ENCODE results near the gene PRCC.

PRCC gene

DNA sequence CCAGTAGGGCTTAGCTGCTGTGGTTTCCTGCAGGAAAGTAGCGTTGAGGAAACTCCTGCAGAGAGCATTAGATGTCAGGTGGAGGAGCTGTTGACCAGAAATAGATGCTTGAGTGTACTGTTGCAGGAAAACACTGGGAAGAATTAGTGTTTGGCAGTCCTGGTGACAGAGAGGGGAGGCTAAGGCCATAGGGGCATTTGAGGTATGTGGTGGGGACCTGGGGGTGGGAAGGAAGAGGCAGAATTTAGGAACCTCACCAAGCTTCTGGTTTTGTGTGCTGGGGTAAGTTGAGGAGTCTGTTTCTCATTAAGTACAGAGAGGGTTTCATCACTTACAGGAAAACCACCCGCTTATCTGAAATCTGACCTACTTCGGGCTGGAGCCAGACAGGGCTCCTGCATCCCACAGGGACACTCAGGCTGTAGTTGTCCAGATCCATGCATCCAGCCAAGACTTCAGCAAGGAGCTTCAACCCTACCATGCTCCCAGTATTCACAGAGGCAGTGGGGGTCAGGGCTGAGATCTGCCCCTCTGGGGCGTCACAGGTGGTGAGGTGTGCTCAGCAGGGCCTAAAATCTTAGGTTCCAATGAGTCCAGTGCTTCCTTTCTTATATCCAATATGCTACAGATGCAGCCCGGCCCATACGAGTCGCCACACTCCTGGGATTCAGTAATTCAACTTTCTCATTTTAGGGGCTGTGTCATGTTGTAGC lies 34.2 kb downstream of the PRCC start:
- no peak for DNase-seq

GRCh38 chr1:156802421-156802935 lies 35.1 kb downstream of the PRCC start:
- DNase-seq: no peak

DNA sequence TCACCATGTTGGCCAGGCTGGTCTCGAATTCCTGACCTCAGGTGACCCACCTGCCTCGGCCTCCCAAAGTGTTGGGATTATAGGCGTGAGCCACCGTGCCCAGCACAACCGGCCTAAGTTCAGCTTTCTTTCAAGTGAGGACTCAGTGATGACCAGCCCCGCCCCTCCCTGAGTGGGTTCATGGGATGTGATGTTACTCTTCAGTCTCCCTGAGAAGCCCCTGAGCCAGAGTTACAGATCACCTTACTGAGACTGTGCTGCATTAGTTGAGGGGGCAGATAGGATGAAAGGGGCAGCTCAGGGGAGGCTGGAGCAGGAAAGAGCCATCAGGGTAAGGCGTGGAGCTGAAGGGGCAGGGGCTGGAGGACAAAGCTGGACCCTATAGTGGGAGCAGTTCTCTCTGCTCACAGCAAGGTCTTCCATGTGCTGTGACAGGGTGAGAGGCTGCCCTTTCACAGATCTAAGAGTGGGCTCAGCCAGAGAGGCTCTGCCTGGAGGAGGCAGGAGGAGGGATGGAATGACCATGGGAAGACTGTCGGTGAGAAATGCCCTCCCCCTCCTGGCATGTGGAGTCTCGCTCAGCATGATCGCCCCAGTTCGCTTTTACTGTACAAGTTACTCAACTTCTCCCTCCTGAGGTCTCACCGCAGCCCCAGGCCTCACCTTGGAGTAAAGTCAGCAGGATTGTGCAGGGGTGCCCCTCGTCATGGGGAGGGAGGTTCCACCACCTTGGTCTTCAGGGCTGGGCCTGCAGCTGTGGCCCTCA lies 35.9 kb downstream of the PRCC start:
- no peak for DNase-seq

DNA sequence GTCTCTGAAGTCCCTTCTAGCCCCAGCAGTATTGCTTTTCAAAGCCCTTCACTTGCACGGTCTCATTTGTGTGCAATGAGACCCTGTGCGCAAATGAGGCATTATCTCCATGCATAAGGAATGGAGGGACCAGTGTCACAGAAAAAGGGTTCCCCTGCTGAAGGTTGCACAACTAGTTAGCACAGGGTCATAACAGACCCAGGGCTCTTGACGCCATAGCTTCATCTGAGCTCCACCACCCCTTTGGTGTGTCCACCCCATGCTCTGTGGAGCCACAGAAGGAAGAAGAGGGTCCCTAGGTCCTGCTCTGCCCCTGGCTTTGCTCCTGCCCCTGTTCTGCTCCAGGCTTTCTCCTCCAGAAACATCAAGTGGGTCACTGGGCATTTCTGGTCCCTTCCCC lies 36.7 kb downstream of the PRCC start:
- no peak for DNase-seq

- peak; percentile 97 for DNase-seq
Observed at GRCh38 chr1:156804572-156805243, 37.4 kb downstream of the PRCC start.

- DNase-seq: no peak
Observed at GRCh38 chr1:156805766-156806511, 38.6 kb downstream of the PRCC start.

DNA sequence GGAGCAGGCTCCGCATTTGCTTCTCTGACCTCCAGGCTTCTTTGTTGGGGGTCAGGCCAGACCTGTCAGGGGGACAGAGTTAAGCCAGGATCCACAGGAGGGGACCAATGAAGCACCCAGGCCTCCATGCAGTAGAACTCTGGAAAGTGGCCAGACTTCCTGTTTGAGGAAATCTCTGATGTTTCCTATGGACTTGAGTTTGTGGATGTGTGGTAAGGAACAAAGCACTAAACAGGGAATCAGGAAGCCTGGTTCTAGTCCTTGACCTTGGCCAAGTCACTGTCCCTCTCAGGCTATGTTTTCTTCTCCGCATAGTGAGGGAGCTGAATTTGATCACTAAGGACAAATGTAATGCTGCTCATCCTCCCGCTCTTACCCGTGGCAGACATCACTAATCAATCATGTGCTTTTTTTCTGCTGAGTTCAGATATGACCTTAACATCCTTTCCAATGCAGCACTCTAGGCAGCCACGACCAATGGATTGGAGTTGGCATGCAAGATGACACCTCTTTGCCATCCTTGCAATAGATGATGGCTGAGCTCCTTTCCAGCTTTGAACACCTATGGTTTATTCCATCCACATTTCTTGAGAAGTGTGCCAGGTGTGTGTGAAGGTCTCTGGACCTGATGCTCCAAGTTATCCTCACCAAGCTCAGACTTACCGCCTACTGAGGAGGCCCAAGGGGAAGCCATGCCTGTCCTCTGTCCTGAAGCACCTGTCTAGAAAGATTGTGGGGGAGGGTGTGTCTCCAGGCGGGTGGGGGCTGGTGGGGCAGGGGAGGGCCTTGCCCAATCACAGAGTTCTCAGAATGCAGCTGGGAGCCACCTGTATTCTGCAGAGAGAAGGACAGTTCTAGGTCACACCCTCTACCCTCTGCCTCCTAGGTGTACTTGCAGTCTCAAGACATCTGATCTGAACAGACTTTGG lies 39.4 kb downstream of the PRCC start:
- no peak for DNase-seq

GRCh38 chr1:156807627-156808026 lies 40.3 kb downstream of the PRCC start:
- DNase-seq: no peak

DNA sequence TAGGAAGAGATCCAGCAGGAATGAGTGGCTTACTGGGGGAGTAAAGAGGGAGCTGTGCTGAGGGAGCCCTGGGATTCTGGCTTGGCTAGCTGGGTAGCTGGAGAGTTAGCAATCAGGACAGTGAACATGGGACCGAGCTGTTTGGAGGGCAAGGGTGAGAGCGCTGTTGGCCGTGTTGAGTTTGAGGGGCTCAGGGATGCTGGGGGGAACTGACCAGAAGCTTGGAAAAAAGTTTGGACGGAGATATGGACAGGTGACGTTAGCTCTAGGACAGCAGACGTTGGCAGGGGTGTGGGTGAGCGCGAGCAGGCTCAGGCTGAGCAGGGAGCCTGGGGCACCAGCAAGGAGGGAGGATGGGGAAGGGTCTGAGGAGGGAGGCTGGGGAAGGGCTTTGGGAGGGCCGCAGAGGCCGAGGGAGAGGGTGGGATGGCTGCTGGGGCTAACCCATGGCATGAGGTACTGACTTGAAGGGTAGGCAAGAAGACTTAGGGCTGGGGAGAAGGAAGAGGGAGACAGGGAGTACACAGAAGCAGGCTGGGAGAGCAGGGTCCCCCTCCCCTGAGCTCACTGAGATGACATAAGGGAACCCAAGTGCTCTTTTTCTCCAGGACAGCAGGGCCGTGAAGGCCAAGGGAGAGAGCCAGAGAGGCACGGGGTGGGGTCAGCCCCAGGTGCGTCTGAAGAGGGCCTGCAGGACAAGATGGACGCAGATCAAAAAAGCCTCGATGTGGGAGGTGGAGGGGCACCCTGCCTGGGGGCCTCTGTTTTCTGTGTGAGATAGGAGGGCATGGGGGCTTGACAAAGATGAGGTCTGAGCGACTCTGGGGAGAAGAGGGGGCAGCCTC lies 41.1 kb downstream of the PRCC start:
- DNase-seq: no peak

DNA sequence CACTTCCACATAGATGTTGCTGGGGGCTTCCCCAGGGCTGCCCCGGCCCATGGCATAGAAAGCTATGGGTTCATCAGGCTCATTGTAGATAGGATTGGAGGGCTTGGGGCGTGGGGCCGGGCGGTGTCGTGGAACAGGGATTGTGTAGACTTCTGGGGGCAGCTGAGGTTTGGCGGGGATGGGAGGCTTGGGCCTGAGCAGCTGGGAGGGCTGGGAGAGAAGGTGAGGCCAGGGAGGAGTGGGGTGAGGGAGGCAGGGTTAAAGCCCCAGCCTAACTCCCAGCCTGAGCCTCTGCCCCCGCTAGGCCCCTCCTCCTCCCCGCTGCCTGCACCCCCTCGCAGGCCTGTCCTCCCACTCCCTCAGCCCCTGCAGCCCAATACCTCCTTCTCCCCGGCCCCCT lies 41.9 kb downstream of the PRCC start:
- no peak for DNase-seq

- no peak for DNase-seq
Observed at GRCh38 chr1:156809711-156810366, 42.5 kb downstream of the PRCC start.

GRCh38 chr1:156811168-156811567 lies 43.8 kb downstream of the PRCC start:
- DNase-seq: no peak

GRCh38 chr1:156812293-156812990 lies 45.1 kb downstream of the PRCC start:
- no peak for DNase-seq

DNA sequence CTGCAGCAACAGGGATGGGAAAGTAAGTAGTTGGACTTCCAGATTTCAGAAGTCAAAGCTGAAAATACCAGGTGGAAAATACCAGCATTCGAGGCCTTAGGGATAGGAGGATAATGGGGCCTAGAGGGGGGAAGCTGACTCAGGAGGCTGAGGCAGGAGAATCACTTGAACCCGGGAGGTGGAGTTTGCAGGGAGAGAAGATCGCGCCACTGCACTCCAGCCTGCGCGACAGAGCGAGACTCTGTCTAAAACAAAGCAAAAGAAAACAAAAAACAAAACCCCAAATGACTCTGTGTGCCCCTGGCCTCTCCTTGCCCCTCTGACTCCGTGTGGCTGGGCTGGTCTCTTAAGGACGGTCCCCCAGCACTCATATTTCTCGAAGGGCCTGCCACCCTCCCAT lies 46.0 kb downstream of the PRCC start:
- DNase-seq: no peak

DNA sequence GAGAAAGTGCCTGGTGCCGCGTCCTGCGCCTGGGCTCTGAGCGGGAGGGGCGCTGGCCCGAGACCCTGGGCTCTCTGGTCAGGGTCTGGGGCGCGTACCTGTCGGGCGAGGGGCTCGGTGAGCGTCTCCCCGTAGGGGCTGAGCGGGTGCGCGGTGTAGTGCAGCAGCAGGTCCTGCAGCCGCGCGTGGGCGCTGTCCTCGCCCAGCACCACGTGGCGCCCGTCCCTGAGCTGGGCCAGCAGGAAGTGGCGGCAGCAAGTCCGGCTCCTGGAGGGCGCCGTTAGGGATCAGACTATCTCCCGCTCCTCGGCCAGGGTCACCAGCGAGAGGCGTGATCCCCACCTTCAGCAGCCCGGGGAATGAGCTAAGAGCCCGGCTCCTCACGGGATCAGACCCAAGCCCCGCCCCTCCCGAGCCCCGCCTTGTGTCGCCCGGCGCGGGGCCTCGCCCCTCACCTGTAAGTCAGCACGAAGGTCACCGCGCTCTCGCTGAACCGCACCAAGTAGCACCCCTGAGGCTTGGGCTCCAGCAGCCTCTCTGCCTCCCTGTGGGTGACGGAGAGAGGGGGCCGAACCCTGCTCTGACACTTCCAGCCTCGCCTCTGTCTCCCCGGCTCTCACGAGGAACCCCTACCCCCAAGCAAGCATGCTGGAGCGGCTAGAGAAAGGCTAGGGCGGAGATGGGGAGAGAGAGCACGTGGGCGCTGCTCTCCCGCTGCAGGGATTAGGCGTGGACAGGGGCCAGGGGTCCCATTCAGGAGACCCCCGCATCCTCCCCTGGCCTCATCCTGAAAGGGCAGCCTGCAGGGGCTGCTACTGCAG lies 46.6 kb downstream of the PRCC start:
- DNase-seq: no peak

DNA sequence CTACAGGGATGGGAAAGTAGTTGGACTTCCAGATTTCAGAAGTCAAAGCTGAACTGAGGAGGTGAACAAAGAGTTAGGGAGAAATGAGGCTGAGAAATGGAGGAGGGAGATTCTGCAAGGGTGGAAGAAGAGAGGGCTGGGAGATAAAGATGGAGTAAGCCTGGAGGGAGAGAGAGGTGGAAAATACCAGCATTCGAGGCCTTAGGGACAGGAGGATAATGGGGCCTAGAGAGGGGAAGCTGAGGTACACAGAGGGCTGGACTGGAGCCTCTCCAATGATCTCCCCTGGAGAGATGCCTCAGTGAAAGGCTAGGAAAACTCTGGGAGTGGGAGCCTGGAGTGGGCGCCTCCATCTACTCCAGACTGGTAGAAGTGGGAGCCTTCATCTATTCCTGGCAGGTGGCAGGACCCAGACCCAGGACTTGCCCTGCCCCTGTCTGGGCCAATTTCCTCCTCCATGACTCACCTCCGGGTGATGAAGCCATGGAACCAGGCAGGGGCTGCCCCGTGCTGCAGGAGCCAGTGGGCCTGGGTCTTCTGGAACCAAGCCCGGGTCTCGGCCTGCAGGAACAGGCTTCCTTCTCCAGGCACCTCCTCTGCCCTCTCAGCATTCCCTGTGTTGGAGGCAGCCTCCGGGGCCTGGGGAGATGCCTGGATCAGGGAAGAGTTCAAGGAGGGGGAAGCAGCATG lies 47.4 kb downstream of the PRCC start:
- DNase-seq: no peak

GRCh38 chr1:156815307-156815826 lies 48.0 kb downstream of the PRCC start:
- no peak for DNase-seq

DNA sequence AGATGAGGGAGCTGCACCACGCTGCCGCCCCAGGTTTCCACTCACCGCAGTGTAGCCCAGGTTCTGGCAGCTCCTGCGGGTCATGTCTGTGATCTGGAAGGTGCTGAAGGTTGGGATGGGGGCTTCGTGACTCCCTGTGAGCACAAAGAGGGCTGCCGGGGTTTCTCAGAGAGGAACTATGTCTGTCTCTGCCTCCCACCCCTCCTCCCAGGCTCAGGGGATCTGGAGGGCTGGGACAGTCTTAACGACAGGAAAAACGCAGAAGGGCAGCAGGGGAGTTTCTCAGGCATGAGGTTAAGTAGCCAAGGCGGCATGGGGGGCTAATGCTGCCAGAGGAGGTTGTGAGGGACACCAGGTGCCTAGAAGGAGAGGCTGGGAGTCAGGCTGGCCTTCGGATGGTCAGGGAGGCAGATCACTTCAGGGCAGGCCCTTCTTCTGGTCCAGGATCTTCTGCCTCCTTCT lies 48.7 kb downstream of the PRCC start:
- DNase-seq: no peak
